AG04449 (cell line): ENCODE results near the gene PPP1R36.
"Not testable (repeated sequence)": the region's sequence is repeated elsewhere in the genome, so short reads cannot be mapped to it uniquely, and the experiment has no call there.

Source experiments
- CTCF ChIA-PET: fragments of 350-600 bp; formaldehyde crosslinking; extraction: SDS; loops from one replicate; lab custom pipeline; 2021; ENCODE audit warnings: antibody characterized with exemption; lab: Yijun Ruan, JAX
- POLR2A ChIA-PET: fragments of 400-600, 350-600 bp; formaldehyde crosslinking; extraction: SDS; loops from one replicate; lab custom pipeline; 2020; ENCODE audit warnings: antibody characterized with exemption, inconsistent platforms; lab: Yijun Ruan, JAX
- DNase-seq: peaks from one replicate; pipeline ENCODE4 v3.0.0-alpha.2; 2010; ENCODE audit warnings: low read depth, low spot score
- H3K4me3 ChIP-seq: 2 replicates; pipeline ENCODE4 v1.5.1; 2011; ENCODE audit warnings: low read depth, mild to moderate bottlenecking, control low read depth, low read length
- TF ChIP-seq, protein P1 (sequence below): IDR thresholded peaks from one replicate; pipeline ENCODE4 v1.5.1; 2011; ENCODE audit warnings: mild to moderate bottlenecking, moderate library complexity, low read length, control low read depth, inconsistent platforms; ENCODE audit not compliant: insufficient read depth; ENCODE audit errors: missing control alignments

The PPP1R36 gene

DNA sequence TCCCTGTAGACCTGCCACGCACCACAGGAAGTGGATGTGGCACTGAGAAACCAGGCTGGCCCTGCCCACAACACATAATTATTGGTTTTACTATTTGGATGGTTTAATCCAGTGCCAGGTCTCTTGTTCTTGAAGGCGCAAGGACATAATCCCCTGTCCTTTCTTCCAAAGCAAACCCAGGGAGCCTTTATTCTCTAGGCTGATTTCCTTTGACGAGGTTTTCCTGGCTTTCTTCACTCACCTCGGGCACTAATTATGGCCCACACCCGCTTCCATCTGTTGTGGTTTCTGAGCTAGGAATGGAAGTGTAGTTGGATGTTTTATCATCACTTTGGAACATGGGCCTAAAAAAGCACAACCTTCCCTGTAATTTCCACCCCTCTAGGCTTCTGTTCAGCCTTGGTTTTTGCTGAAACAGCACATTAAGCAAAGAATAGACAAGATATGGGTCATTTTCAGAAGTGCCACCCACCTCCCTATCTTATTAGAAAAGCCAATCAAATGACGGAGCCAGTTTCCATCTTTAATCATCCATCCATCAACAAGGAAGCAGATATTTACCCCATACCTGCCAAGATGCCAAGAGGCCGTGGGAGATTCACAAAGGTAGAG lies 73.9 kb downstream of the PPP1R36 start:
- no peak for DNase-seq
- ChIA-PET CTCF (interaction anchor here (0.7 to 7.5 kb wide), 2 partner anchors 11 to 13 kb away, joined by 4 to 71 read pairs; no protein-coding TSS in a partner anchor), POLR2A (interaction anchor here (1.5 kb wide), 1 partner anchor 83 kb away, joined by 4 read pairs; the partner anchor contains the start of gene HSPA2)
- TF ChIP-seq, protein P1, sequence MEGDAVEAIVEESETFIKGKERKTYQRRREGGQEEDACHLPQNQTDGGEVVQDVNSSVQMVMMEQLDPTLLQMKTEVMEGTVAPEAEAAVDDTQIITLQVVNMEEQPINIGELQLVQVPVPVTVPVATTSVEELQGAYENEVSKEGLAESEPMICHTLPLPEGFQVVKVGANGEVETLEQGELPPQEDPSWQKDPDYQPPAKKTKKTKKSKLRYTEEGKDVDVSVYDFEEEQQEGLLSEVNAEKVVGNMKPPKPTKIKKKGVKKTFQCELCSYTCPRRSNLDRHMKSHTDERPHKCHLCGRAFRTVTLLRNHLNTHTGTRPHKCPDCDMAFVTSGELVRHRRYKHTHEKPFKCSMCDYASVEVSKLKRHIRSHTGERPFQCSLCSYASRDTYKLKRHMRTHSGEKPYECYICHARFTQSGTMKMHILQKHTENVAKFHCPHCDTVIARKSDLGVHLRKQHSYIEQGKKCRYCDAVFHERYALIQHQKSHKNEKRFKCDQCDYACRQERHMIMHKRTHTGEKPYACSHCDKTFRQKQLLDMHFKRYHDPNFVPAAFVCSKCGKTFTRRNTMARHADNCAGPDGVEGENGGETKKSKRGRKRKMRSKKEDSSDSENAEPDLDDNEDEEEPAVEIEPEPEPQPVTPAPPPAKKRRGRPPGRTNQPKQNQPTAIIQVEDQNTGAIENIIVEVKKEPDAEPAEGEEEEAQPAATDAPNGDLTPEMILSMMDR: no peak
- H3K4me3 ChIP-seq: no peak overlapping the region

DNA sequence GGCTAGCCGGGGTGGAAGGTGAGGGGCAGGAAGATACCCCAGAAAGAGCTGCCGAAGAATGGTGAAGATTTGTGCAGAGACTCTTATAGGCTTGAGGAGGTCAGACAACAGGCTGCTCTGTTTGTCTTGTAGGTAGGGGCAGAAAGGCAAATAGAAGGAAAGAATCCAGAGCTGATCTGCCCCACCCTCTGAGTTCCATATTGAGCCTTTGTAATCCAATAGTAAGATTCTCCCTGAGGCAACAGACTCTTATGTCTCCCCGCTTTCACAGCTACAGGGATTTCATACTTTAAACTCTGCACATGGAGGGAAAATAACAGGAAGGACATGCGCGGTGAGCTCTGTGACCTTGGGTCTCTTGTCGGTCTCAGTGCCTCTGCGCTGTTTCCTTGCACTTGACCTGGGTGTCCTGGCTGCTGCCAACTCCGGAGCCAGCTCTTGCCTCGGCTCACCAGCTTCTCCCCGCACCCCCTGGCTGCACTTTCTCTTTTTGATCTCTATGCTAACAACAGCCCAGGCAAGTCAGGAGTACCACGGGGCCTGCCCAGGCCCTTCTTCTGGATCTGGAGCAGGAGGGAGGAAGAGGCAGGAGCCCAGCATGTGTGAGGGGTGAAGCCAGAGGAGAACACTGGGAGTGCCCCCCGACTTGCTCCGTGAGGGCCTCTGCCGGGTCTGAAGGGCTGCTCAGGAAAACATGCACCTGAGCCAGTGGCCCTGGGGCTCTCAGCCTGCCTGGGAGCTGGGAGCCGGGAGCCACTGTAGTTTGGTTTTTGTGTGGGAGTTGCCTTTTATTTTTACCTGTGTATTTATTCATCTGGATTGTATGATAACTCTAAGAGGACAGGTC lies 75.8 kb downstream of the PPP1R36 start:
- TF ChIP-seq, protein P1: no peak
- no peak for DNase-seq
- no peak overlapping the region for H3K4me3 ChIP-seq
- ChIA-PET POLR2A (interaction anchor here (0.8 to 1.3 kb wide), 2 partner anchors 85 to 121 kb away, joined by 3 to 5 read pairs; partner anchors contain the start of genes HSPA2 and ZBTB1), CTCF (interaction anchor here (0.9 to 7.5 kb wide), 4 partner anchors 10 to 86 kb away, joined by 3 to 71 read pairs (median 8); partner anchors contain the start of gene HSPA2)

DNA sequence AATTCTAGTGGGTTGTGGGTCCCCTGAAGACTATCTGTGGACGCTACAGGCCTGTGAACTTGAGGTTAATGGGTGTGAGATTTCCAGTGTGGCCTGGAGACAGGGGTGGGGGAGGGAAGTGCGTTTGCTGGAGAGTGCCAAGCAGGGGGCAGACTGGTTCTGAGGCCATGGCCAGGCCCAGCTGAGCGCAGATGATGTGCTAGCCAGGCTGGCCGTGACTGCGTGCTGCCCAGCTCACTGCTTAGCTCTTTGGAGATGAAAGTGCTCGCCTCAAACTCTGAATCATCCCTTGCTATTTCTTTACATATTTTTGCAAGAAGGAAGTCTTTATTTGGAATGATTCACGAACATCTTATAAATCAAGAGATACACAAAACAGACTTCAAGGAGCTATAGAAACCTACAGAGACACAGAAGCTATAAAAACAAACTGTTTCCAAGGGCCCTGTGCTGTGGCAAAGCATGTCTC lies 79.2 kb downstream of the PPP1R36 start:
- H3K4me3 ChIP-seq: no peak overlapping the region
- ChIA-PET POLR2A (interaction anchor here (0.6 to 2.7 kb wide), 10 partner anchors 10 to 291 kb away, joined by 3 to 33 read pairs (median 5); partner anchors contain the start of genes HSPA2, ZBTB1 and ZBTB25), CTCF (interaction anchor here (0.7 to 4.0 kb wide), 16 partner anchors 8 to 263 kb away, joined by 3 to 24 read pairs (median 6); partner anchors contain the start of gene HSPA2)
- TF ChIP-seq, protein P1: peak; percentile 24
- peak; percentile 96 for DNase-seq

DNA sequence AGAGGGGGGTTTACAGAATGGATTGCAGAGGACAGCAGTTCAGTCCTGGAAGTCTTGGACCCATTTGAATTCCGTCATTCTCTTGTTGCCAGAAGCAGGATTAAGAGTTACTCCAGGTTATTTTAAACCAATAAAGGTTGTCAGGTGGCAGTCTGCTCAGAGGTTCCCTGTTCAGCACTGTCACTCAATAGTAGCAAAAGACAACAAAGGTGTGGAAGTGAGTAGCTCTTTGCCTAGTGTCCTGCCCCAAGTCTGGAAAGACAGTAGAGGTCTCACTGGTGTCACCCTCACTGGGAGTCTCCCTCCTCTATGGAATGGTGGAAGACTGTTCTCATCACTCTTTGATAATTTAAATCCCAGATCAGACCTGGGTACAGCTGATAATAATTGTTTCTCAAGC lies 81.0 kb downstream of the PPP1R36 start:
- POLR2A ChIA-PET: interaction anchor here (0.6 to 2.7 kb wide), 2 partner anchors 72 to 91 kb away, joined by 3 to 33 read pairs; partner anchors contain the start of gene HSPA2

DNA sequence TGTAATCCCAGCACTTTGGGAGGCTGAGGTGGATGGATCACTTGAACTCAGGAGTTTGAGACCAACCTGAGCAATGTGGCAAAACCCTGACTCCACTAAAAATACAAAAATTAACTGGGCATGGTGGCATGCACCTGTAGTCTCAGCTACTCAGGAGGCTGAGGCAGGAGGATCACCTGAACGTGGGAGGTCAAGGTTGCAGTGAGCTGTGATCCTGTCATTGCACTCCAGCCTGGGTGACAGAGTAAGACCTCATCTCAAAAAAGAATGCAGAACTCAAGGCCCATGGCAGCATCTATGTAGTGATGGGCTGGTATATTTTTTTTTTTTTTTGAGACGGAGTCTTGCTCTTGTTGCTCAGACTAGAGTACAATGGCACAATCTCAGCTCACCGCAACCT lies 81.5 kb downstream of the PPP1R36 start:
- CTCF ChIA-PET: interaction anchor here (1.4 to 4.0 kb wide), 5 partner anchors 9 to 120 kb away, joined by 3 to 18 read pairs (median 5); no protein-coding TSS in a partner anchor
- POLR2A ChIA-PET: interaction anchor here (0.6 kb wide), 1 partner anchor 71 kb away, joined by 3 read pairs; no protein-coding TSS in a partner anchor
- not testable (repeated sequence) for DNase-seq, H3K4me3 ChIP-seq

More for the DNA sequence above, 81.0 kb downstream of the PPP1R36 start:
- CTCF ChIA-PET: interaction anchor here (1.4 to 4.0 kb wide), 6 partner anchors 9 to 120 kb away, joined by 3 to 24 read pairs (median 10); partner anchors contain the start of gene HSPA2
- H3K4me3 ChIP-seq: no peak overlapping the region
- DNase-seq: no peak
- TF ChIP-seq, protein P1: no peak

DNA sequence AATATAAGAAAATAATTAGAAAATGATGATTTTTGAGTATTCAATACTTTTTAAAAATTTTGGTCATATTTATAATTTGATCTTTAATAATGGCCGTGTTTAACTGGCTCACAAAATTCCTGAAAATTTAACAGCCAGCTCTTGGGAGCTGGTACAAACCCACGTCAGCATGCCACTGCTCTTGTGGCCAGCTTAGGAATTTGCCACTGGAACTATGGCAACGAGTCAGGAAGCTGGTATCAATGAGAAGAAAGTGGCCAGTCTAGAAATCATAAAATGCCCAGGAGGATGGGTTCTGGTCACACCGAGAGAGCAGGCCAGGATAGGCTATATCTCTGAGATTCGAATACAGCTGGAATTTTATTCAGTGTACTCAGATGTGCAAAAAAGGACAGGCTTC lies 82.3 kb downstream of the PPP1R36 start:
- CTCF ChIA-PET: interaction anchor here (1.2 to 4.0 kb wide), 5 partner anchors 8 to 121 kb away, joined by 3 to 18 read pairs (median 5); no protein-coding TSS in a partner anchor
- POLR2A ChIA-PET: interaction anchor here (1.4 kb wide), 1 partner anchor 92 kb away, joined by 5 read pairs; the partner anchor contains the start of gene HSPA2
- H3K4me3 ChIP-seq: no peak overlapping the region
- no peak for DNase-seq
- TF ChIP-seq, protein P1: no peak
